Activated B cell treated with CpG ODN at 0.5 μM for 24 hours (primary cell): ENCODE measurements around the gene STUM. TPM values are rescaled to one million over a fixed set of nuclear protein-coding genes. Genes with fewer than 3 reads are reported as not detected.

Experiments used
- ATAC-seq: fragments of 200-7000 bp; cut with Tn5 transposase; one replicate; pipeline ENCODE4 v1.10.0; 2021; ENCODE audit warnings: low read depth, mild to moderate bottlenecking, moderate library complexity
- CTCF ChIA-PET: fragments of 350-600 bp; sonication (Branson Sonifier 250); formaldehyde crosslinking; loops from one replicate; lab custom pipeline; 2021; ENCODE audit warnings: antibody characterized with exemption; lab: Charles Lee
- POLR2A ChIA-PET: fragments of 350-600 bp; sonication (Branson Sonifier 250); formaldehyde crosslinking; loops from one replicate; lab custom pipeline; 2021; ENCODE audit warnings: antibody characterized with exemption; lab: Charles Lee
- DNase-seq: peaks from one replicate; pipeline ENCODE4 v3.0.0; 2022
- H3K27ac Mint-ChIP-seq: one replicate; pipeline ENCODE4 v1.8.0; 2020; ENCODE audit warnings: mixed read lengths
- H3K27me3 Mint-ChIP-seq: one replicate; pipeline ENCODE4 v1.8.0; 2021; ENCODE audit warnings: mixed read lengths
- H3K36me3 Mint-ChIP-seq: one replicate; pipeline ENCODE4 v1.8.0; 2021; ENCODE audit warnings: low read depth, mixed read lengths
- H3K4me1 Mint-ChIP-seq: one replicate; pipeline ENCODE4 v1.8.0; 2021; ENCODE audit warnings: mixed read lengths
- H3K4me3 Mint-ChIP-seq: one replicate; pipeline ENCODE4 v1.8.0; 2020; ENCODE audit warnings: mild to moderate bottlenecking, mixed read lengths
- H3K9me3 Mint-ChIP-seq: one replicate; pipeline ENCODE4 v1.8.0; 2020; ENCODE audit warnings: mixed read lengths
- CTCF ChIP-seq: fragments of 200-600 bp; IDR thresholded peaks from one replicate; pipeline ENCODE4 v1.8.0; 2022; ENCODE audit warnings: antibody characterized with exemption, mild to moderate bottlenecking
- intact Hi-C: fragments of 100-400 bp; cut with micrococcal nuclease; formaldehyde crosslinking; loops from one replicate; pipeline ENCODE4 v1.15.1; 2024
- total RNA-seq: library from RNA; stranded (reverse); gene quantifications from 2 replicates; pipeline ENCODE4 v1.2.3, GENCODE V29; 2022

The STUM gene
- total RNA-seq, 1 donor from 2014 or later, result 0.33 TPM

- H3K4me3 Mint-ChIP-seq, result peak overlapping the region; percentile 11
- POLR2A ChIA-PET, result interaction anchor here (1.6 to 7.6 kb wide), 7 partner anchors 8 to 92 kb away, joined by 4 to 163 read pairs (median 33); partner anchors contain the start of gene ITPKB
- peak overlapping the region; percentile 88 for H3K27ac Mint-ChIP-seq
- ATAC-seq (no peak), DNase-seq (peak; percentile 12)
- no peaks in the 10 kb centered on the region for H3K27me3 Mint-ChIP-seq
- peaks cover 79% of the 10 kb centered on the region for H3K36me3 Mint-ChIP-seq
- CTCF ChIA-PET, result interaction anchor here (3.1 kb wide), 2 partner anchors 11 to 15 kb away, joined by 20 to 31 read pairs; no protein-coding TSS in a partner anchor
- no peaks in the 10 kb centered on the region for H3K9me3 Mint-ChIP-seq
- TF ChIP-seq CTCF, result no peak
- H3K4me1 Mint-ChIP-seq, result peaks cover 80% of the 10 kb centered on the region
- intact Hi-C loops, result loop anchor here (2.0 kb wide), 1 partner anchor 41 kb away; no protein-coding TSS in a partner anchor
Measured at GRCh38 chr1:226645279-226645976, 96.9 kb downstream of the STUM start.

GRCh38 chr1:226646026-226646869, 97.7 kb downstream of the STUM start:
- no peaks in the 10 kb centered on the region for H3K27me3 Mint-ChIP-seq
- H3K27ac Mint-ChIP-seq, result peak overlapping the region; percentile 80
- DNase-seq (peak; percentile 12), ATAC-seq (no peak)
- ChIA-PET POLR2A (interaction anchor here (7.6 kb wide), 1 partner anchor 14 kb away, joined by 163 read pairs; no protein-coding TSS in a partner anchor), CTCF (no interaction called here)
- H3K4me1 Mint-ChIP-seq, result peaks cover 79% of the 10 kb centered on the region
- no peak overlapping the region for H3K4me3 Mint-ChIP-seq
- TF ChIP-seq CTCF, result no peak
- no peaks in the 10 kb centered on the region for H3K9me3 Mint-ChIP-seq
- intact Hi-C loops, result no loop called here
- H3K36me3 Mint-ChIP-seq, result peaks cover 75% of the 10 kb centered on the region

GRCh38 chr1:226646870-226647449, 98.4 kb downstream of the STUM start:
- intact Hi-C loops, result no loop called here
- Mint-ChIP-seq H3K4me1 (peaks cover 71% of the 10 kb centered on the region), H3K27ac (no peak overlapping the region), H3K9me3 (no peaks in the 10 kb centered on the region), H3K36me3 (peaks cover 68% of the 10 kb centered on the region), H3K27me3 (no peaks in the 10 kb centered on the region), H3K4me3 (no peak overlapping the region)
- TF ChIP-seq CTCF, result no peak
- POLR2A ChIA-PET, result interaction anchor here (18.4 kb wide), 1 partner anchor 33 kb away, joined by 451 read pairs; no protein-coding TSS in a partner anchor
- CTCF ChIA-PET, result no interaction called here
- ATAC-seq, result no peak
- DNase-seq, result no peak

- ATAC-seq, result no peak
- Mint-ChIP-seq H3K36me3 (peaks cover 62% of the 10 kb centered on the region), H3K27me3 (no peaks in the 10 kb centered on the region), H3K27ac (no peak overlapping the region), H3K4me1 (peaks cover 64% of the 10 kb centered on the region), H3K4me3 (no peak overlapping the region), H3K9me3 (no peaks in the 10 kb centered on the region)
- CTCF ChIA-PET, result no interaction called here
- no peak for DNase-seq
- POLR2A ChIA-PET, result interaction anchor here (0.8 to 18.4 kb wide), 3 partner anchors 14 to 90 kb away, joined by 3 to 451 read pairs (median 10); no protein-coding TSS in a partner anchor
- intact Hi-C loops, result no loop called here
- no peak for TF ChIP-seq CTCF
Measured at GRCh38 chr1:226647719-226648118, 99.2 kb downstream of the STUM start.
